Tibial nerve (tissue), 4 donors: ENCODE data around the gene CD83. TPM values are rescaled to one million over a fixed set of nuclear protein-coding genes. Genes with fewer than 3 reads are reported as not detected.

Experiments
- DNase-seq, 2 donors: peaks; one replicate each; pipeline ENCODE4 v3.0.0-alpha.2; 2019; ENCODE audit warnings: low spot score in 2 of 2
- H3K27ac ChIP-seq, 4 donors: fragments of 200-600 bp; sonication (generic) in 3 of 4; one replicate each; pipeline ENCODE4 v1.5.1; 2017 to 2019; ENCODE audit warnings: mild to moderate bottlenecking in 1 of 4
- H3K27me3 ChIP-seq, 2 donors: fragments of 200-600 bp; sonication (generic) in 1 of 2; one replicate each; pipeline versions ENCODE4 v1.5.1 to v1.6.0; 2017 to 2019
- H3K36me3 ChIP-seq, 3 donors: fragments of 200-600 bp; sonication (generic); one replicate each; pipeline ENCODE4 v1.5.1; 2018 to 2019
- H3K4me1 ChIP-seq, 4 donors: fragments of 200-600 bp; sonication (generic) in 3 of 4; one replicate each; pipeline ENCODE4 v1.5.1; 2017 to 2019
- H3K4me3 ChIP-seq, 4 donors: fragments of 200-600 bp; sonication (generic) in 3 of 4; one replicate each; pipeline ENCODE4 v1.5.1; 2017 to 2019; ENCODE audit warnings: mild to moderate bottlenecking in 1 of 4, moderate library complexity in 1 of 4
- H3K9me3 ChIP-seq, 4 donors: fragments of 200-600 bp; sonication (generic) in 3 of 4; one replicate each; pipeline ENCODE4 v1.5.1; 2017 to 2019
- CTCF ChIP-seq, 5 experiments: fragments of 200-600 bp in 3 of 5; fragments of 450-650 bp in 2 of 5; sonication (generic) in 3 of 5; IDR thresholded peaks; one replicate each; pipeline ENCODE4 v1.5.1; 2016 to 2019; ENCODE audit warnings: antibody characterized with exemption in 5 of 5, mild to moderate bottlenecking in 3 of 5, moderate library complexity in 2 of 5
- EP300 ChIP-seq, 2 donors: sonication (generic); formaldehyde crosslinking; IDR thresholded peaks; one replicate each; pipeline ENCODE4 v1.6.1; 2017; ENCODE audit warnings: antibody characterized with exemption in 2 of 2, mild to moderate bottlenecking in 1 of 2
- POLR2A ChIP-seq, 2 donors: fragments of 450-650 bp; IDR thresholded peaks; one replicate each; pipeline ENCODE4 v1.6.1; 2017; ENCODE audit warnings: antibody characterized with exemption in 2 of 2, mild to moderate bottlenecking in 2 of 2, moderate library complexity in 2 of 2
- WGBS, 2 donors: methylation state at CpG; one replicate each; pipeline ENCODE4 v1.1.5; 2018; 5-methylcytosine and 5-hydroxymethylcytosine counted together
- total RNA-seq, 4 donors: library from RNA; depleted of rRNA; stranded (reverse); fragments of >200 nt; gene quantifications; one replicate each; pipeline ENCODE4 v1.1.0, GENCODE V29; 2016

Gene CD83
- total RNA-seq, 4 donors from 2014 or later, result 2.1 to 5.3 (median 3.7) TPM

DNA sequence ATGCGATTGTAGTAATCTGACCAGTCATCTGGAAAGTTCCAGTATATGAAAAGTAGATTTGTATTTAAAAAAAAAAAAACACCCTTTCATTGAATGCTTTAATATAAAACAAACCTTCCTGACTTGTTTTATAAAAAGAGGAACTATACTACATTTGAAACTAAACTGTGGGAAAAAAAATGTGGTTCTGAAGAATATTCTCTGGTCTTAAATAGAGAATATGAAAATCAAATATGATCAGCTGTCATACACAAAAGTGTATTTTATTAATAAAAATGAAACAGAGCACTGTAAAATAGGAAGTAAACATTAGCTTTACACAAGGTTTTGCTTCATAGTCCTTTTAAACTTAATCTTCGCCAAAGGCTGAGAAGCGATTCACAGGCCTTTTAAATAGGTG, 25.3 kb upstream of the CD83 start:
- Histone ChIP-seq H3K27me3 (no peaks in the 10 kb centered on the region), H3K36me3 (no peaks in the 10 kb centered on the region), H3K9me3 (no peaks in the 10 kb centered on the region), H3K27ac (peak overlapping the region in 3 of 4 donors; percentile 5 to 83 (median 69)), H3K4me3 (no peak overlapping the region), H3K4me1 (peaks cover 0 to 32% (median 14%) of the 10 kb centered on the region in 4 donors)
- no peak for DNase-seq
- 81 to 82% methylated on average over 3 of the region's 3 CpGs for WGBS, 2 donors
- no peak for TF ChIP-seq EP300 (IDR thresholded peaks at IDR 0.05)
- TF ChIP-seq CTCF (IDR thresholded peaks at IDR 0.05), result no peak
- TF ChIP-seq POLR2A (IDR thresholded peaks at IDR 0.05), result no peak

- no peaks in the 10 kb centered on the region for H3K36me3 ChIP-seq
- WGBS, 2 donors, result 53 to 55% methylated on average over 11 of the region's 11 CpGs
- H3K27me3 ChIP-seq, result no peaks in the 10 kb centered on the region
- H3K9me3 ChIP-seq, result no peaks in the 10 kb centered on the region
- peaks cover 0 to 32% (median 14%) of the 10 kb centered on the region in 4 donors for H3K4me1 ChIP-seq
- no peak for TF ChIP-seq POLR2A (IDR thresholded peaks at IDR 0.05)
- peak in 1 of 2 donors; percentile 45 for TF ChIP-seq EP300 (IDR thresholded peaks at IDR 0.05)
- no peak for TF ChIP-seq CTCF (IDR thresholded peaks at IDR 0.05)
- DNase-seq, result no peak
- H3K27ac ChIP-seq, result peak overlapping the region in 3 of 4 donors; percentile 5 to 83 (median 69)
- no peak overlapping the region for H3K4me3 ChIP-seq
These were observed 24.5 kb upstream of the CD83 start for GRCh38 chr6:14092838-14093789.

DNA sequence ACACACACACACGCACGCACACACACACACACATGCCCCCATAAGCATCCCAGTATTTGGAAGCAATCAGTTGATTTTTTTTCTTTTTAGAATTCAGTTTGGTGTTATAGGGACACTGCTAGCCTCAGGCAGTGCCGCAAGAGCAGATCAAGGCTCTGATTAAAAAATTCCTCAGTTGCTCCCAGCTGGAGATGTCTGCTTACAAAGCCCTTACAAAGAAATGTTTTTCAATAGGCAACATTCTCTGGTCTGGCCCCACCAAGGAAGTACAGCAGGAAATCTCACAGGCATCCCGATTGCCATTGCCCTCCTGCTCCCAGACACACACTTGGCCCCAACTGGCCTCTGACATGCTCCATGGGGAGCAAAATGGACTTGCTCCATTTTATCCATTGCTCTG, 22.9 kb upstream of the CD83 start:
- peaks cover 0 to 32% (median 14%) of the 10 kb centered on the region in 4 donors for H3K4me1 ChIP-seq
- TF ChIP-seq EP300 (IDR thresholded peaks at IDR 0.05) (no peak), CTCF (IDR thresholded peaks at IDR 0.05) (no peak), POLR2A (IDR thresholded peaks at IDR 0.05) (no peak)
- no peaks in the 10 kb centered on the region for H3K36me3 ChIP-seq
- H3K4me3 ChIP-seq, result no peak overlapping the region
- no peak for DNase-seq
- H3K27ac ChIP-seq, result peak overlapping the region in 3 of 4 donors; percentile 15 to 79 (median 69)
- H3K27me3 ChIP-seq, result no peaks in the 10 kb centered on the region
- 72 to 80% methylated on average over 4 of the region's 4 CpGs for WGBS, 2 donors
- H3K9me3 ChIP-seq, result no peaks in the 10 kb centered on the region

- TF ChIP-seq EP300 (IDR thresholded peaks at IDR 0.05), result no peak
- TF ChIP-seq POLR2A (IDR thresholded peaks at IDR 0.05), result no peak
- no peak for TF ChIP-seq CTCF (IDR thresholded peaks at IDR 0.05)
- DNase-seq, result no peak
These were observed 22.1 kb upstream of the CD83 start for GRCh38 chr6:14095437-14095836.

GRCh38 chr6:14100138-14100537, 17.4 kb upstream of the CD83 start:
- TF ChIP-seq CTCF (IDR thresholded peaks at IDR 0.05) (no peak), EP300 (IDR thresholded peaks at IDR 0.05) (peak in 1 of 2 donors; percentile 8), POLR2A (IDR thresholded peaks at IDR 0.05) (no peak)
- no peak for DNase-seq
- Histone ChIP-seq H3K4me1 (peaks cover 0 to 1% (median 0%) of the 10 kb centered on the region in 4 donors), H3K4me3 (no peak overlapping the region), H3K27me3 (no peaks in the 10 kb centered on the region), H3K27ac (no peak overlapping the region), H3K36me3 (no peaks in the 10 kb centered on the region), H3K9me3 (no peaks in the 10 kb centered on the region)
- WGBS, 2 donors, result 86% methylated on average over 3 of the region's 3 CpGs

More at GRCh38 chr6:14095437-14095836, 22.1 kb upstream of the CD83 start:
- H3K4me3 ChIP-seq, result no peak overlapping the region
- no peaks in the 10 kb centered on the region for H3K27me3 ChIP-seq
- peaks cover 0 to 32% (median 14%) of the 10 kb centered on the region in 4 donors for H3K4me1 ChIP-seq
- no peak overlapping the region for H3K27ac ChIP-seq
- no peaks in the 10 kb centered on the region for H3K9me3 ChIP-seq
- H3K36me3 ChIP-seq, result no peaks in the 10 kb centered on the region
- WGBS, 2 donors, result 91 to 95% methylated on average over 6 of the region's 6 CpGs
